ENCODE measurements around the gene CARD11. TPM values are rescaled to one million over a fixed set of nuclear protein-coding genes. Genes with fewer than 3 reads are reported as not detected.

The CARD11 gene
- total RNA-seq, 4 donors from 2014 or later, result 0.26 to 2.0 (median 0.70) TPM

- DNase-seq (ENCODE audit: extremely low spot score), result no peak
- WGBS, result 83% methylated on average over 13 of the region's 15 CpGs
- no peaks in the 10 kb centered on the region for H3K36me3 ChIP-seq
Observed at GRCh38 chr7:2934211-2934731, 109.4 kb downstream of the CARD11 start.

GRCh38 chr7:2932402-2933251, 111.0 kb downstream of the CARD11 start:
- H3K36me3 ChIP-seq, result no peaks in the 10 kb centered on the region
- H3K4me3 ChIP-seq, result no peak overlapping the region
- peaks cover 0 to 61% (median 2%) of the 10 kb centered on the region in 4 donors for H3K27me3 ChIP-seq
- no peak for DNase-seq (ENCODE audit: extremely low spot score)
- intact Hi-C loops (cut with DNase I), result no loop called here
- 84% methylated on average over 33 of the region's 33 CpGs for WGBS
- no peak overlapping the region for H3K27ac ChIP-seq (replicated peaks in 1 of 4)
- H3K4me1 ChIP-seq, result no peaks in the 10 kb centered on the region
- no peak for TF ChIP-seq POLR2A (IDR thresholded peaks at IDR 0.05; ENCODE audit: low read depth)
- TF ChIP-seq, protein P1, sequence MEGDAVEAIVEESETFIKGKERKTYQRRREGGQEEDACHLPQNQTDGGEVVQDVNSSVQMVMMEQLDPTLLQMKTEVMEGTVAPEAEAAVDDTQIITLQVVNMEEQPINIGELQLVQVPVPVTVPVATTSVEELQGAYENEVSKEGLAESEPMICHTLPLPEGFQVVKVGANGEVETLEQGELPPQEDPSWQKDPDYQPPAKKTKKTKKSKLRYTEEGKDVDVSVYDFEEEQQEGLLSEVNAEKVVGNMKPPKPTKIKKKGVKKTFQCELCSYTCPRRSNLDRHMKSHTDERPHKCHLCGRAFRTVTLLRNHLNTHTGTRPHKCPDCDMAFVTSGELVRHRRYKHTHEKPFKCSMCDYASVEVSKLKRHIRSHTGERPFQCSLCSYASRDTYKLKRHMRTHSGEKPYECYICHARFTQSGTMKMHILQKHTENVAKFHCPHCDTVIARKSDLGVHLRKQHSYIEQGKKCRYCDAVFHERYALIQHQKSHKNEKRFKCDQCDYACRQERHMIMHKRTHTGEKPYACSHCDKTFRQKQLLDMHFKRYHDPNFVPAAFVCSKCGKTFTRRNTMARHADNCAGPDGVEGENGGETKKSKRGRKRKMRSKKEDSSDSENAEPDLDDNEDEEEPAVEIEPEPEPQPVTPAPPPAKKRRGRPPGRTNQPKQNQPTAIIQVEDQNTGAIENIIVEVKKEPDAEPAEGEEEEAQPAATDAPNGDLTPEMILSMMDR (IDR thresholded peaks at IDR 0.05), result no peak
- no peaks in the 10 kb centered on the region for H3K9me3 ChIP-seq

More at GRCh38 chr7:2934211-2934731, 109.4 kb downstream of the CARD11 start:
- Histone ChIP-seq H3K27me3 (peaks cover 0 to 63% (median 1%) of the 10 kb centered on the region in 4 donors), H3K9me3 (no peaks in the 10 kb centered on the region), H3K4me3 (no peak overlapping the region), H3K4me1 (no peaks in the 10 kb centered on the region), H3K27ac (replicated peaks in 1 of 4) (no peak overlapping the region)
- intact Hi-C loops (cut with DNase I), result no loop called here
- TF ChIP-seq, protein P1 (IDR thresholded peaks at IDR 0.05), result no peak
- no peak for TF ChIP-seq POLR2A (IDR thresholded peaks at IDR 0.05; ENCODE audit: low read depth)
- no peak for TF ChIP-seq EP300 (IDR thresholded peaks at IDR 0.05)
- TF ChIP-seq POLR2AphosphoS5 (IDR thresholded peaks at IDR 0.05), result no peak

DNA sequence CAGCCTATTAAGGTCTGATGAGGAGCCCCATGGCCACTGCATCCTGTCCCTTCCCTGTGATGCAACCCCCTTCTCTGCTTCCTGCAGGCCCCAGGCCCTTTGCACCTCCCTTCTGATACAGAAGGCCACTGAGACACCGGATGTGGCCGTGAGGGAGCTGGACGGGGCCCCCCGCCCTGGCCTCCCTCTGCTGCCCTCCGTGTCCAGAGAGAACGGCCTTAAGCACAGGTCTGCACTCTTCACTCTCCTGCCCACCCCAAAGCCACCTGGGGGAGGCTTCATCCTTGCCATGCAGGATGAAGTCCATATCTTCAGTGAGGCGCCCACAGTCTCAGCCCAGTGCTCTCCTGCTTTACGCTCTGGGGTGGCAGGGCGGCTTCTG, 112.6 kb downstream of the CARD11 start:
- Histone ChIP-seq H3K36me3 (no peaks in the 10 kb centered on the region), H3K27ac (replicated peaks in 1 of 4) (no peak overlapping the region), H3K27me3 (peaks cover 0 to 50% (median 2%) of the 10 kb centered on the region in 4 donors), H3K4me1 (no peaks in the 10 kb centered on the region), H3K9me3 (no peaks in the 10 kb centered on the region), H3K4me3 (no peak overlapping the region)
- no peak for DNase-seq (ENCODE audit: extremely low spot score)
- TF ChIP-seq, protein P1 (IDR thresholded peaks at IDR 0.05), result no peak
- TF ChIP-seq POLR2A (IDR thresholded peaks at IDR 0.05; ENCODE audit: low read depth) (no peak), EP300 (IDR thresholded peaks at IDR 0.05) (no peak), POLR2AphosphoS5 (IDR thresholded peaks at IDR 0.05) (no peak)
- intact Hi-C loops (cut with DNase I), result no loop called here
- 100% methylated on average over 2 of the region's 9 CpGs for WGBS

DNA sequence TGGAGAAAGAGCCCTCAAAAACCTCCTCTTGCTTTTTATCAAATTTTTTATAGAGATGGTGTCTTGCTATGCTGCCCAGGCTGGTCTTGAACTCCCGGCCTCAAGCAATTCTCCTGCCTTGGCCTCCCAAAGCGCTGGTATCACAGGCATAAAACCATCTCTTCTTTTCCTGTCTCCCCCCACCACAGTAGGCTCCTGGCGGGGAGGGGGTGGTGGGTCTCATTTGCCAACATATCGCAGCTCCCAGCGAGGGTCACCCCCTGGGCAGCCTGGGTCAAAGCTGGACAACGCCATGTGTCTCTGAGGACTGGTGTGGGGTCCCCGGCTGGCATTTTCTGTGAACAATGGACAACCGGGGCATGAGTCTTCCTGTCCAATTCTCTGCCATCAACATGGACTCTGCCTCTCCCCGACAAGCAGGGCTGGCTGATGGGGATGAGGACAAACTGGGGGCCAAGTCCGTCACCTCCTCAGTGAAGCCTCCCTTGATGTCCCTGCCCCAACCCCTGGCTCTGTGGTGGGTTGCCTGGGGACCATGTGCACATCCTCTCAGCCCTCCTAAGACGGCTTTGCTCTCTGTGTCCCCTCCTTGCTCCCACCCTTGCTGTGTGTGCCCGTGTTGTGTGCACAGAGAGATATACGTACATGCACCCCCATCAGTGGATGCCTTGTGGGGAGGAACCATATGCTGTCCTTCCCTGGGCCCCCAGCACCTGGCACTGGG, 113.2 kb downstream of the CARD11 start:
- no peak for DNase-seq (ENCODE audit: extremely low spot score)
- intact Hi-C loops (cut with DNase I), result no loop called here
- TF ChIP-seq POLR2AphosphoS5 (IDR thresholded peaks at IDR 0.05) (no peak), POLR2A (IDR thresholded peaks at IDR 0.05; ENCODE audit: low read depth) (no peak), EP300 (IDR thresholded peaks at IDR 0.05) (no peak)
- TF ChIP-seq, protein P1 (IDR thresholded peaks at IDR 0.05), result no peak
- peaks cover 0 to 50% (median 2%) of the 10 kb centered on the region in 4 donors for H3K27me3 ChIP-seq
- H3K9me3 ChIP-seq, result no peaks in the 10 kb centered on the region
- no peaks in the 10 kb centered on the region for H3K4me1 ChIP-seq
- no peak overlapping the region for H3K27ac ChIP-seq (replicated peaks in 1 of 4)
- H3K4me3 ChIP-seq, result no peak overlapping the region
- 83% methylated on average over 11 of the region's 13 CpGs for WGBS
- no peaks in the 10 kb centered on the region for H3K36me3 ChIP-seq

All from esophagus muscularis mucosa (tissue), 4 donors.